HepG2 (cell line): ENCODE results near the gene SGMS1.

Experiments
- CAMTA2 ChIP-seq: sonication (generic); formaldehyde crosslinking; IDR thresholded peaks from 2 replicates; pipeline ENCODE4 v1.4.0; 2020; ENCODE audit warnings: mild to moderate bottlenecking, missing genetic modification reagents, borderline replicate concordance
- ERF ChIP-seq: IDR thresholded peaks from 2 replicates; pipeline ENCODE4 v1.6.1; 2018; ENCODE audit warnings: missing biosample characterization, missing genetic modification reagents
- RFX5 ChIP-seq: IDR thresholded peaks from 2 replicates; pipeline ENCODE4 v1.6.1; 2011; ENCODE audit warnings: low read depth, low read length, improper control_type of control experiment
- ZNF335 ChIP-seq: sonication (generic); formaldehyde crosslinking; IDR thresholded peaks from 2 replicates; pipeline ENCODE4 v1.4.0; 2020; ENCODE audit warnings: missing genetic modification reagents
- TF ChIP-seq, protein P1 (sequence below): IDR thresholded peaks from 2 replicates; pipeline ENCODE4 v1.6.1; 2016; ENCODE audit warnings: low read depth, borderline replicate concordance

DNA sequence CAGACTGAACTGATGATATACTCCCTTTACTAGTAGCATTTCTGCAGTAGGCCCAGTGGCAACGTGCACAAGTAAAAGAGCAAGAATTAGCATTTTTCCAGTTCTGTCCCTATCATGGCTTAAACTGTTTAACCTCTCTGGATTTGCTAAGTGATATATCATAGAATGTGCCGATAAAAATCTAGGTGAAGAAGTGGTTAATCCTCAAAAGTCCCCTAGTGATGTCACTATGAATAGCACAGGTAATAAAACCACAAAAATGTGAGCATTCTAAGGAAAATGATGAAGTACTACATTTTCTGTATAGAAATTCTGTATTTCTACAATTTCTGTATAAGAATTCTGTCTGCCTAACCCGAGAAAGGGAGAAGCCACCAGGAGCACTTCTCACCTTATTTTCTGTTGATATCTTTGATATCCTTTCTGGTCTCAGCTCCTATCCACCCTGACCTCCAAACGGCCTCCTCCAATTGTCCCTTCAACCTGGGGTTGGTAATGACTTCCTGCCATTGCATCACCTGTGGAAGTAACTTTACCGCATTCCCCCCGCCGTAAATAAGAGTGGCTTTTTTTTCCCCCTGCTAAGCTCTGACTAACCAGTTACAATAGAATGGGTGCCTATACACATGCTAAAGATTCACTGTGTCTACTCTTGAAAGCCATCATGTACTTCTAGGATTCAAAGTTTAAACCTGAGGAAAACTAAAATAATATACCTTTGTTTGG is 216.5 kb downstream of the SGMS1 start:
- TF ChIP-seq ZNF335 (no peak), ERF (no peak), CAMTA2 (no peak), RFX5 (no peak)
- TF ChIP-seq, protein P1, sequence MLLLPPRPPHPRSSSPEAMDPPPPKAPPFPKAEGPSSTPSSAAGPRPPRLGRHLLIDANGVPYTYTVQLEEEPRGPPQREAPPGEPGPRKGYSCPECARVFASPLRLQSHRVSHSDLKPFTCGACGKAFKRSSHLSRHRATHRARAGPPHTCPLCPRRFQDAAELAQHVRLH (CRISPR knock-in tag): no peak
